GM19467 (cell line): ENCODE measurements around the gene PHLDB1.

Source experiments
- ATAC-seq: cut with Tn5 transposase; IDR thresholded peaks from one replicate; pipeline ENCODE4 v1.9.1; 2021; ENCODE audit warnings: mild to moderate bottlenecking, moderate library complexity; ENCODE audit not compliant: unreplicated experiment

PHLDB1 gene

GRCh38 chr11:118638726-118639125 lies 31.3 kb downstream of the PHLDB1 start:
- no peak for ATAC-seq

DNA sequence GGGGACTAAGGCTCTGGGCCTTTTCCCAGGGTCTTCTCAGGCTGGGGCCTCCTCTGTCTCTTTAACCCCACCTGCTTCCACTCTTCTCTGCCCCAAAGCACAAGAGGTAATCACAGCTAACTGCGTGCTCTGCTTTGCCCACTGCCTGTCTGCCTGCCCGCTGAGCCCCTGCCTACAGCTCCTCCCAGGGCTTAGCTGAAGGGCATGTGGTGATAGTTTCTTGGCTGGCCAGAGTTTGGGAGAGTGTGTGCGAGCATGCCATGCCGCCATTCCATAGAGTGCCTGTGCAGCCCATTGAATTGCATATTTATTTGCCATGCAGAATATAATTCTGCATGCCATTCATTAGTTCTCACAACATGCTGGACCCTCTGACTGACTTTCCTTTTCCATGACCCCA lies 32.5 kb downstream of the PHLDB1 start:
- ATAC-seq = no peak

DNA sequence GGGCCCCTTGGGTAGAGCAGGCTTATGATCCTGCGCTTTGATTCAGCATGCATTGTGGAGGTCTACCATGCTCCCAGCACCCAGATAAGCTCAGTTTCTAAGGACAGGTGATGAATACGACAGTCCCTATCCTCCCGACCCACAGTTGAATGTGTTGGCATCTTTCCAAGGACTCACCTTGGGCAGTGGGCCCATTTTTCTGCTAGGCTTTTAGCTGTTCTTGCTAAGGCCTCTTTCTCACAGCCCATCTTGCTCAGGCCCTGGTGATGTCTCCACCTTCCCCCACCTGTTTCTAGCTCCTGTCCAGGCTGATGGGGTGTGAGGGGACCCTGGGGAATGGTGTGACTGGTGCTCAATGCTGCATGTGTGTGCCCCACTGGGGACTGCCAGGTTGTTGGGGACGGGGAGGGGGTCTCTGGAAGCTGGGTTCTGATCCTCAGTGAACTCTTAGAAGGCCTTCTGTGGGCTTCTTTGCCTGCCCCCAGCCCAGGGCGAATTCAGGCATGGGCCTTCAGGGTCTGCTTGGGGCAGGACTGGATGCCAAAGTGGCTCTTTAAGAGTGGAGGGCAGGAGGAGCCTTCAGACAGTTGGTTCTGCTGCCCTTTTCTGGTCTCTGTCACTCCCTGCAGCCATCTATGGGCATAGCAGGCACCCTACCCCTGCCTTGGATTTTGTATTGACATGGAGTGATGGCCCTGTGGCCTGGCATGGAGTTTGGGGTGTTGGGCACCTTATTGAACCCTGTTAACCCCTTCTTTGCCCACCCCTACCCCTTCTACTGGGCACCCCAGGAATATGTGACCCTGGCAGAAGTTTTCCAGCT lies 33.1 kb downstream of the PHLDB1 start:
- no peak for ATAC-seq

DNA sequence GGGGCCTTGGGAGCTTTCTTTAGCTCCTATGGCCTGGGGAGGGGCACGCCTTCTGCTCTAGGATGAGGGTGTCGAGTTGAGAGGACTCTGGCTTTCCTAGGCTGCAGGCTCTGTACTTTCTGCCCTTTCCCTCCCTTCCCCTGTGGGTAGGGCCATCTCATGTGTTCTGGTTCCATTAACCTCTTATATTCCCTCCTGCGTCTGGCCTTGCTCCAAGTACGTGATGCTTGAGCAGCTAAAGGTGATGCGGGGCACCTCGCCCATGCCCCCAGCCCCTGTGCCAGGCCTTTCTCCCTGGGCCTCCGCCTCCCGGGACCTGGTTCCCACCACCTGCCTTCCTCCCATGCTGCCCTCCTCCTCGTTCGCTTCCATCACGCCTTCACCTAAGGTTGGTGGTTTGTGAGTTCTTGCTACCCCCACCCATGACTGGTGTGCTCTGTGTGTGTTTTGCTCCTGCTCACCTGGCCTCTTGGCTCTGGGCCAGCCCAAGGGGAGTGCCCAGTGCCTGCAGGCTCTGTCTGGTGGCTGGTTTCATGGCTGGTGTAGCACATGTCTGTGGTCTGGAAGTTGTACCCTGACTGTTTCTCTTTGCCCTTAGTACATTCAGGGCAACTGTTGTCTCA lies 34.1 kb downstream of the PHLDB1 start:
- ATAC-seq = no peak

DNA sequence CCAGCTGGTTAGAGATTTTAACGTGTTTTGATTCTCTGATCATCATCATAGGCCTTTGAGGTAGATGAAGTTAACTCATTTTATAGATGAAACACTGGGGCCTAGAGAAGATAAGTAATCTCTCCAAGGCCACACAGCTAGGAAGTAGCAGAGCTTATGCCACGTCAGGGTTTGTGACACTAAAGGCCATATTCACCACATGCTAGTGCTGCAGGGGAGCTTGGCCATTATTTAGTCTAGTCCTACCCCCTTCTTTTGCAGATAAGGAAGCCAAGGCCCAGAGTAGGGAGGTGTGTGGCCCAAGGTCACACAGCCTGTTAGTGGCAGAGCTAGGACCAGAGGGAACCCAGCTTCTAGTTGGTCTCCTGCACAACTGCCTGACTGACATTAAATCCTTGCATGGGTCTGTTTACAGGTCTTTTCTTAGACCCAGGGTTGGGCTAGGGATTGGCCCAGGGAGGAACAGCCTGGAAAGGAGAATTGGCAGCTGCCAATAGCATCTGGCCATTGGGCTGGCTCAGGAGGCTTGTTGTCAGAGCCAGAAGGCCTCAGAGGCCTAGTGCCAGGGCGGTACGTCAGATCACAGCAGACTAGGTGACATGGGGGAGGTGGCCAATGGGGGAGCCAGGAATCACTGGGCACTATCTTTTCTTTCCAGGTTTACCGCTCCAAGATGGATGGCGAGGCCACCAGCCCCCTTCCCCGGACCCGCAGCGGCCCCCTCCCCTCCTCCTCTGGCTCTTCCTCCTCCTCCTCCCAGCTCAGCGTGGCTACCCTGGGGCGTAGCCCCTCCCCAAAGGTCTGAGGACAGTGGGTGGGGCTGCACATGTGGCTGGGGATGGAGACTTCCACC lies 36.0 kb downstream of the PHLDB1 start:
- no peak for ATAC-seq

- no peak for ATAC-seq
Measured at GRCh38 chr11:118643995-118644345, 36.6 kb downstream of the PHLDB1 start.

DNA sequence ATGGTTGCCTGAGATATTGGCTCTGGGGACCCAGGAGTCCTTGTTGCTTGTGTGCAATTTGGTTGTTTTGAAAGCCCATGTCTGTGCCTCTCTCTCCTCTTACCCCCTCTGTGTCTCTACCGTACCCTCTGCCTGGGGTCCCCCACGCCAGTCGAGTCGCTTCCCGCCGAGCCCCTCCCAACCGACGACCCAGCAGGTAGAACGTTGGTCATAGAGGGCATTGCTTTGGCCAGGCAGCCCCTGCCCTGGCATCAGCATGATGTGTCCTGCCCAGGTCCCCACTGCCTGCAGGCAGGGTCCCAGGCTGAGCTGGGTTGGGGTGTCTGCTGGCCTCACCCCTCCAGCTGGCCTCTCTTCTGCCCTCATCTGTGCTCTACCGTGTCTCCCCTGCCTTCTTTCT lies 37.1 kb downstream of the PHLDB1 start:
- ATAC-seq = no peak

- no peak for ATAC-seq
Measured at GRCh38 chr11:118645066-118645715, 37.8 kb downstream of the PHLDB1 start.

- ATAC-seq = no peak
Measured at GRCh38 chr11:118646393-118646792, 39.0 kb downstream of the PHLDB1 start.

- ATAC-seq = no peak
Measured at GRCh38 chr11:118648291-118648690, 40.9 kb downstream of the PHLDB1 start.

GRCh38 chr11:118649941-118650340 lies 42.5 kb downstream of the PHLDB1 start:
- ATAC-seq = no peak

DNA sequence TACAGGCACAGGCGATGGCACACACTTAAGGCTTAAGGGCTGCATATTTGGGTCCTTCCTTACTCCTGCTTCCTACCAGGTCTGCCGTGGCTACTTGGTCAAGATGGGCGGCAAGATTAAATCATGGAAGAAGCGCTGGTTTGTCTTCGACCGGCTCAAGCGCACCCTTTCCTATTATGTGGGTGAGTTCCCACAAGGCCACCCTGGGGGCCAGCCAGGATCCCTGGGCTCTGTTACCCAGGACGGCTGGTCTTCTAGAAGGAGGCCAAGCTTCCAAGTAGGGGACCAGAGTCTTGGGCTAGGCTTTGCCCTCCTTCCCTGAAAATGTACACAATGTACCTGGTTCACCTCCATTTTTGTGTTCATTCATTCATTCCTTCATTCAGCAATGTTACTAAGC lies 43.0 kb downstream of the PHLDB1 start:
- no peak for ATAC-seq

DNA sequence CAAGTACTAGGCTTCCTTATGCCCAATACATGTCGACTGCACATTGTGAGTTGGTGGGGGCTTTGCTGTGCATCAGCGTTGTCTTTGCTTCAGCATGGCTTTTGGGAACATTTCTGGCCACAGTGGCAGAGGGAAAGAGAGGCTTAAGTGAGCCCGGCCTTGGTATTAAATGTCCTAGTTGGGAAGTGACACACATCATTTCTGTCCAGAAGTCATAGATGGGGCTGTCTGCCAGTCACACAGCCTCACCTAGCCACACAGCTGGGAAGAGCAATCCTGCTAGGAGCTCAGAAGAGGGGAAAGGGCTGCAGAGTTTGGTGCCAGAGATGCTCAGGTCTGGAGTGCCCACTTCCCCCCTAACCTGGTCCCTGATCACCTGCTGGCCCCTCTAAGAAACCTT lies 44.4 kb downstream of the PHLDB1 start:
- ATAC-seq = no peak

- no peak for ATAC-seq
Measured at GRCh38 chr11:118652681-118653181, 45.3 kb downstream of the PHLDB1 start.

GRCh38 chr11:118653684-118654390 lies 46.4 kb downstream of the PHLDB1 start:
- ATAC-seq = no peak

DNA sequence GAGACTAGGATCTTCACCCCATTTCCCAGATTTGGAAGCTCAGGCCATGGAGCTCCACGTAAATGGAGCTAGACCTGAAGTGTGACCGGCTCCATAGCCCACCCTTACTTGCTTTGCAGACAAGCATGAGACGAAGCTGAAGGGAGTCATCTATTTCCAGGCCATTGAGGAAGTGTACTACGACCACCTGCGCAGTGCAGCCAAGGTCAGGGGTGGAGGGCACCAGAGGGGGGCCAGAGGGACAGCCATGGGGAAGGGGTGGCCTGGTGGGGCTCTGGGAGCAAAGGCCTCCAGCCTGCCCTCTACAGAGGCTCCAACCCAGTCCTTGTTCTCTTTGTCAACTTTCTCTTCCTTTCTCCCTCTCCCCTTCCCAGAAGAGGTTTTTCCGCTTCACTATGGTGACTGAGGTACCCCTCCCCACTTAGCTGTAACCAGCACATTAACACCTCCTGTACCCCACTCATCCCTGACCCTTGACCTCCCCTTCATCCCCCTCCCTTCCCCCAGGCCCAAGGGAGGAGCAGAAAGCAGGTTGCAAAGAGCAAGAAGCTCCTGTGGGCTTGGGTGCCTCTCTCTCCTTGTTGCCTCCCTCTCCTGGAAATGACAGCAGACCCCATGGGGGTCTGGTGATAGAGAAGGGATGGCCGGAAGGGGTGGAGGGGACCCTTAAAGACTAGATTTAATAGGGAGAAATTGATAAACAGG lies 48.2 kb downstream of the PHLDB1 start:
- no peak for ATAC-seq

DNA sequence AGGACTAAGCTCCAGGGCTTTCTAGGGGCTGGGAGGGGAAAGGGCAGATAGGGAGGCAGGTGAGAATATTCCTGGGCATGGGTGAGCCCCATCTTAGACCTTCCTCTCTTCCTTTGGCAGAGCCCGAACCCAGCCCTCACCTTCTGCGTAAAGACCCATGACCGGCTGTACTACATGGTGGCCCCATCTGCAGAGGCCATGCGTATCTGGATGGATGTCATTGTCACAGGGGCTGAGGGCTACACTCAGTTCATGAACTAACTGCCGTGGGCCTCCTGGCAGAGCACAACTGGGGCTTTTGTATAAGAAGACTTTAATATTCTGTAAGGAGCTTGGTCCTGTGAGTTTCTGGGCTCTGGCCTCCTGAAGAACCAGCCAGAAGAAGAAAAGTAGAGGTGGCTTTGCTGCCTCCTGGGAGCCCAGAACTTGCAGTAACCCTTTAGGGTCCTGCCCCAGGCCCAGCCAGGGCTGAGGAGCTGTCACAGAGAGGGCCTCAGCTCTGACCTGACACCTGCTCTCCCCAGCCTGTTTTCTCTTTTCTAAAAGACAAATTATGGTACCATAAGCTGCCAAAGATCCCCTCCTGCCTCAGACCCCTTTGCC lies 49.2 kb downstream of the PHLDB1 start:
- no peak for ATAC-seq

GRCh38 chr11:118657238-118657637 lies 49.8 kb downstream of the PHLDB1 start:
- ATAC-seq = no peak

DNA sequence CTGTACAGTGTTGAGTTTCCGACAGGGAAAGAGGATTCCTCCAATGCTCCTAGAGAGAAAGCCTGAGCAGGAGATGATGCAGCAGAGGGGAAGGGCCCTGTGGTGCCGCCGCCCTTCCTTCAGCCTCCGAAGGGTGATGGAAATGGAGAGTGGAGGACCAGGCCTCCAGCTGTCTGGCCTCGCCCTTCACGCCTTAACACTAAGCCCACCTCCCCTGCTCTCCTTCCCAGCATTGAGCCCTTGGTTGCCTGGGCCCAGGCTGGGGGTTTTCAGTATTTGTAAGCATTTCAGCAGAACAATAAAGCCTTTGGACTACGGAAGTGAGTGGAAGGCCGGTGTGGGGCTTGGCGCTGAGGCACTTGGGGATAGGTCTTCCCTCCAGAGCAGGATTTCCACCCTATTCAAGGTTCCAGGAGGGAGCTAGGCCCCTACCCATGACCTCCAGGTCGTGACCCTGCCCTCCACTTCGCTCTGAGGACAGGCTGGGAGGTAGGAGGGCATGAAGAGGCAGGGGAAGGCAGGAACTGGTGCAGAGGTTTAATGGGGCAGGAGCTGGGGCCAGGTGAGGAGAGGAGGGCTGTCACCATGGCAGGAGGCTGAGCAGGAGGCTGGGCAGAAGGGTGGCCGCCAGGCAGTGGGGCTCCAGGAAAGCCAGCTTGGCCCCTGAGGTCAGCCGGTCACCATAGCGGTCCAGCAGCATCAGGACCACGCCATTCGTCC lies 50.5 kb downstream of the PHLDB1 start:
- ATAC-seq = no peak
